PFSK-1 (cell line): ENCODE results near the gene RPTOR.

ENCODE experiments used
- POLR2AphosphoS5 ChIP-seq: IDR thresholded peaks from 2 replicates; pipeline ENCODE4 v1.6.1; 2012; ENCODE audit warnings: low read depth, mild to moderate bottlenecking, control low read depth, low read length, moderate library complexity
- REST ChIP-seq, 2 experiments: IDR thresholded peaks; 2 replicates each; pipeline versions ENCODE4 v1.6.1 to v1.8.0; 2011 to 2012; ENCODE audit warnings: low read depth in 2 of 2, low read length in 2 of 2, control low read depth in 1 of 2, inconsistent platforms in 1 of 2, mild to moderate bottlenecking in 1 of 2, moderate library complexity in 1 of 2; ENCODE audit not compliant: insufficient read depth in 1 of 2
- SIN3A ChIP-seq: IDR thresholded peaks from 2 replicates; pipeline ENCODE4 v1.6.1; 2012; ENCODE audit warnings: mild to moderate bottlenecking, low read length, moderate library complexity, borderline replicate concordance; ENCODE audit not compliant: insufficient read depth

GRCh38 chr17:80561541-80562114 is 17.0 kb downstream of the RPTOR start:
- no peak for TF ChIP-seq SIN3A
- TF ChIP-seq REST (IDR thresholded peaks at IDR 0.05; ENCODE audit: insufficient read depth in 1 of 2, low read depth in 2 of 2, low read length in 2 of 2), result no peak
- TF ChIP-seq POLR2AphosphoS5, result no peak
